Nephron (organoid): ENCODE data around the gene UPF2.

Experiments
- H3K27ac Mint-ChIP-seq, 3 experiments: 2 replicates each; pipeline ENCODE4 v1.8.0; 2020; ENCODE audit warnings: mixed read lengths in 3 of 3, mild to moderate bottlenecking in 2 of 3, moderate library complexity in 1 of 3
- H3K27me3 Mint-ChIP-seq: 2 replicates; pipeline ENCODE4 v1.8.0; 2021; ENCODE audit warnings: low read depth, mild to moderate bottlenecking, moderate library complexity, mixed read lengths
- H3K36me3 Mint-ChIP-seq: 2 replicates; pipeline ENCODE4 v1.8.0; 2020; ENCODE audit warnings: low read depth, mixed read lengths
- H3K4me1 Mint-ChIP-seq: 2 replicates; pipeline ENCODE4 v1.8.0; 2020; ENCODE audit warnings: mixed read lengths
- H3K4me3 Mint-ChIP-seq, 3 experiments: 2 replicates each; pipeline ENCODE4 v1.8.0; 2020; ENCODE audit warnings: mild to moderate bottlenecking in 3 of 3, mixed read lengths in 3 of 3, moderate library complexity in 2 of 3
- H3K9me3 Mint-ChIP-seq: 2 replicates; pipeline ENCODE4 v1.8.0; 2020; ENCODE audit warnings: mixed read lengths
- CTCF ChIP-seq, 3 experiments: fragments of 200-600 bp; sonication (generic); IDR thresholded peaks; one replicate each; pipeline ENCODE4 v1.5.0; 2021; ENCODE audit warnings: antibody characterized with exemption in 3 of 3; ENCODE audit not compliant: unreplicated experiment in 3 of 3

The UPF2 gene

GRCh38 chr10:11898372-11899066 lies 144.1 kb downstream of the UPF2 start:
- H3K9me3 Mint-ChIP-seq = no peaks in the 10 kb centered on the region
- H3K27me3 Mint-ChIP-seq = peaks cover 4% of the 10 kb centered on the region
- peaks cover 21% of the 10 kb centered on the region for H3K4me1 Mint-ChIP-seq
- H3K4me3 Mint-ChIP-seq = no peak overlapping the region
- no peak for TF ChIP-seq CTCF (IDR thresholded peaks at IDR 0.05; ENCODE audit: unreplicated experiment in 3 of 3)
- H3K36me3 Mint-ChIP-seq = no peaks in the 10 kb centered on the region
- peak overlapping the region in 1 of 3 experiments; percentile 41 for H3K27ac Mint-ChIP-seq

- TF ChIP-seq CTCF (IDR thresholded peaks at IDR 0.05; ENCODE audit: unreplicated experiment in 3 of 3) = no peak
- peaks cover 4% of the 10 kb centered on the region for H3K27me3 Mint-ChIP-seq
- peaks cover 21% of the 10 kb centered on the region for H3K4me1 Mint-ChIP-seq
- no peaks in the 10 kb centered on the region for H3K36me3 Mint-ChIP-seq
- H3K9me3 Mint-ChIP-seq = no peaks in the 10 kb centered on the region
- peak overlapping the region in 1 of 3 experiments; percentile 30 for H3K27ac Mint-ChIP-seq
- H3K4me3 Mint-ChIP-seq = no peak overlapping the region
These were observed 144.6 kb downstream of the UPF2 start for GRCh38 chr10:11898033-11898371.

GRCh38 chr10:11896549-11897200 lies 145.9 kb downstream of the UPF2 start:
- H3K9me3 Mint-ChIP-seq = no peaks in the 10 kb centered on the region
- no peak for TF ChIP-seq CTCF (IDR thresholded peaks at IDR 0.05; ENCODE audit: unreplicated experiment in 3 of 3)
- H3K4me3 Mint-ChIP-seq = no peak overlapping the region
- no peak overlapping the region for H3K27ac Mint-ChIP-seq
- H3K4me1 Mint-ChIP-seq = peaks cover 15% of the 10 kb centered on the region
- H3K36me3 Mint-ChIP-seq = no peaks in the 10 kb centered on the region
- peaks cover 3% of the 10 kb centered on the region for H3K27me3 Mint-ChIP-seq

GRCh38 chr10:11895598-11895997 lies 147.0 kb downstream of the UPF2 start:
- no peaks in the 10 kb centered on the region for H3K9me3 Mint-ChIP-seq
- no peak overlapping the region for H3K27ac Mint-ChIP-seq
- H3K4me1 Mint-ChIP-seq = peaks cover 13% of the 10 kb centered on the region
- no peak overlapping the region for H3K4me3 Mint-ChIP-seq
- peaks cover 4% of the 10 kb centered on the region for H3K27me3 Mint-ChIP-seq
- no peak for TF ChIP-seq CTCF (IDR thresholded peaks at IDR 0.05; ENCODE audit: unreplicated experiment in 3 of 3)
- H3K36me3 Mint-ChIP-seq = no peaks in the 10 kb centered on the region

GRCh38 chr10:11895108-11895466 lies 147.5 kb downstream of the UPF2 start:
- TF ChIP-seq CTCF (IDR thresholded peaks at IDR 0.05; ENCODE audit: unreplicated experiment in 3 of 3) = no peak
- Mint-ChIP-seq H3K9me3 (no peaks in the 10 kb centered on the region), H3K36me3 (no peaks in the 10 kb centered on the region), H3K4me1 (peaks cover 13% of the 10 kb centered on the region), H3K27me3 (peaks cover 4% of the 10 kb centered on the region), H3K4me3 (no peak overlapping the region), H3K27ac (no peak overlapping the region)
